Right ventricle myocardium superior (tissue), 1 donor: Measurements from ENCODE around the gene ROR1. TPM values are rescaled to one million over a fixed set of nuclear protein-coding genes. Genes with fewer than 3 reads are reported as not detected.

Experiments used
- ATAC-seq: fragments of 200-7000 bp; cut with Tn5 transposase; one replicate; pipeline ENCODE4 v1.9.1; 2020; ENCODE audit warnings: mild to moderate bottlenecking; ENCODE audit not compliant: poor library complexity
- DNase-seq: peaks from one replicate; pipeline ENCODE4 v3.0.0-alpha.2; 2020
- intact Hi-C: fragments of 100-400 bp; cut with DNase I; formaldehyde crosslinking; loops from one replicate; pipeline ENCODE4 v1.11.2; 2022
- total RNA-seq: library from RNA; stranded (reverse); fragmentation: NEBNext Ultra II Directional; extraction: Animal tissue kit (Norgen Biotek cat#: 25700); gene quantifications from one replicate; pipeline ENCODE4 v1.2.1, GENCODE V29; 2021
- donor health status: DM: no; HTN: yes; CAD: no; lungs with severe emphysema.

Gene ROR1
- total RNA-seq, 1 donor from 2014 or later, result 8.6 TPM

GRCh38 chr1:63753591-63753990, 20.2 kb upstream of the ROR1 start:
- no peak for DNase-seq
- no peak for ATAC-seq
- intact Hi-C loops, result no loop called here

- ATAC-seq (no peak), DNase-seq (no peak)
- intact Hi-C loops, result no loop called here
These were observed 17.0 kb upstream of the ROR1 start for GRCh38 chr1:63756839-63757238.

DNA sequence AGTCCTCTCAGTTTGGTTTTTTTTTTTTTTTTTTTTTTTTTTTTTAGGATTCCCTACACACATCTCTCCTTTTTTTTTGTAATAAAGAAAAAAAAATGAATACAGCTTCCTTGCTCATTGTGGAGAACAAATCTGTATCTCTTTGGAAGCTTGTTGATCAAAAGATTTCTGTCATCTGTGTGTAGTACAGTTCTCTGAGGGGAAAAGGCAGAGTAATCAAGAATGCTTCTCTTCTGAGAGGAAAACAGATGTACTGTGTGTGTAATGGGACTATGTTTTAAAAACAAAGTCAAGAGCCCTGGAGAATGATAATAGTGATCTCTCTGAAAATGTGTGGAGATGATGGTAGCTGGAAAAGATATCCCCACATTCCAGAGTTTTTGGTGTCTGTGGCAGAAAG, 16.5 kb upstream of the ROR1 start:
- intact Hi-C loops, result no loop called here
- DNase-seq (no peak), ATAC-seq (no peak)

- intact Hi-C loops, result no loop called here
- DNase-seq, result no peak
- no peak for ATAC-seq
These were observed 15.0 kb upstream of the ROR1 start for GRCh38 chr1:63758791-63759190.

GRCh38 chr1:63759778-63760177, 14.0 kb upstream of the ROR1 start:
- no peak for DNase-seq
- no peak for ATAC-seq
- intact Hi-C loops, result no loop called here

GRCh38 chr1:63770381-63770780, 3.4 kb upstream of the ROR1 start:
- intact Hi-C loops, result loop anchor here (5.0 kb wide), 1 partner anchor 78 kb away; no protein-coding TSS in a partner anchor
- ATAC-seq, result no peak
- DNase-seq, result no peak

- DNase-seq (no peak), ATAC-seq (no peak)
- intact Hi-C loops, result loop anchor here (5.0 kb wide), 1 partner anchor 80 kb away; no protein-coding TSS in a partner anchor
These were observed 1.6 kb upstream of the ROR1 start for GRCh38 chr1:63772201-63772600.

- ATAC-seq, result no peak
- intact Hi-C loops, result loop anchor here (5.0 kb wide), 1 partner anchor 81 kb away; no protein-coding TSS in a partner anchor
- no peak for DNase-seq
These were observed 941 bp upstream of the ROR1 start for GRCh38 chr1:63772876-63773275.

- DNase-seq, result no peak
- ATAC-seq, result no peak
- intact Hi-C loops, result loop anchor here (5.0 kb wide), 1 partner anchor 81 kb away; no protein-coding TSS in a partner anchor
These were observed 362 bp upstream of the ROR1 start for GRCh38 chr1:63773496-63773814.

DNA sequence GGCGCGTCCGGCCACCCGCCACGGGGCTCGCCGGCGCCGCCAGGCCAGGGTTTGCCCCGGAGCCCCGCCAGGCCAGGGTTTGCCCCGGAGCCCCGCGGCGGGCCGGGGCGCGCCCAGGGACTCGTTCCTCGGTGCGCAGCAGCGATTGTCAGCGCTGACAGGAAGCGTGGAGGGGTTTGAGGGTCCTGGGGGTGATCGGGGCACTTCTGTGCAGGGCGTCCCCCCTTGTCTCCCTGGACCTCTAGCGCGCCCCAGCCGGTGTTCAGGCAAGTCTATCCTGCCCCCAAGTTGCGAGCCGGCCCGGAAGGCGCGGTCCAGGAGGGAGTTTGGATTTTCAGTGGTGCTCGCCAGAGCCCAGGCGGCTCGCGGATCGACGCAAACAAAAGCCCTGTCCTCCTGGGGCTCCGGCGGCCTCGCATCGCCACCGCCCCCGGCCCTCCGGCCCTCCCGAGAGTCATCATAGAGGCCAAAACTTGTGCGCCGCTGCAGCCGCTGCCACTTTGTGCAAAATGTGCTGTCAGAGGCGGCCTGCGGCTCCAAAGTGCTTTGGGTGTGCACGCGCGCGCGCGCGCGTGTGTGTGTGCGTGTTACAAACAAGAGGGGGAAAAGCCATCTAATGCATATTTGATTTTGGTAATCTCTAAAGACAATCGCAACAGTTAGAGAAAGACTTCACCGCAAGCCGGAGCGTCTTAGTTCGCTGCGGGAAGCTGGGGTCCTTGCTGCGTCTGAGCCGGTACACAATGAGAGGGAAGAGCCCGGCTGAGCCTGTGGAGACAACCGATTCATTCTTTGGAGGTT, 1.0 kb downstream of the ROR1 start:
- intact Hi-C loops, result loop anchor here (5.0 kb wide), 1 partner anchor 83 kb away; no protein-coding TSS in a partner anchor
- ATAC-seq (peak; percentile 38), DNase-seq (peak; percentile 61)

GRCh38 chr1:63775418-63776127, 1.8 kb downstream of the ROR1 start:
- intact Hi-C loops, result no loop called here
- DNase-seq (no peak), ATAC-seq (no peak)

- ATAC-seq (no peak), DNase-seq (no peak)
- intact Hi-C loops, result no loop called here
These were observed 3.5 kb downstream of the ROR1 start for GRCh38 chr1:63777286-63777685.

DNA sequence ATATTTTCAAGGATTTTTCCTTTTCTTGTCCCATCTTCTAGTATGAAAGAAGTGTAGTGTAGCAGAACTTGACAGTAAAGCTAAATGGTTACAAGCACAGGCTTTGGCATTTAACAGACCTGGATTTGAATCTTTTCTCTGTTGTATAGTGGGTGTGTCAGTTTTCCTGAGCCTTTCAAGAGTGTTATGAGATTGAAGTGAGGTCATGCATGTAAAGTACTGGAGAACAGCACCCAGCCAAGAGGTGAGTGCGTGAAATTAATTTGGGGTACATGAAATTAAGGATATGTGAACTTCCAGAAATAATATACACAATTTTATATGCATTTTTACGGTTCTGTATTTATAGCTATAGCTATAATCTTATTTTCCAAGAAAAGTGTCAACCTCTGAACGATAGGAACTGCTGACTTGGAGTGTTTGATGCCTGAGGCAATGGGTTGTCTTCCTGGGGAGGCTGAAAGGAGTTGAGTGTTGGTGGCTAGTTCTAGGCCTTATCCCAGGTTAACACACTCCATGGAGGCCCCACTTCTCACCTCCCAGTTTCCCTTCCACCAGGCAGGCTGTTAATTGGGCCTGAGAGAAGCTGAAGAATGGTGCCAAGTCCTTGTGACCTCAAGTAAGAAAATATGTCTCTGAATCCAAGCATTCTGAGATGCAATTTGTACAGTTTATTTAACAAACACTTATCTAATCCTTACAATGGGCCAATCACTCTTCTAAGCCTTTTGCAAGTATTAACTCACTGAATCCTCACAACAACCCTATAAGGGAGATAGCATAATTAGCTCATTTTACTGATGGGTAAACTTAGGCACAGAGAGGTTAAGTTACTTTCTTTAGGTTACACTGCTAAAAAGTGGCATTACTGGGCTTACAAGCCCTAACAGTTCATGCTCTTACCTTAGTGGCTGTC, 4.4 kb downstream of the ROR1 start:
- DNase-seq (no peak), ATAC-seq (no peak)
- intact Hi-C loops, result no loop called here

GRCh38 chr1:63779338-63780211, 5.8 kb downstream of the ROR1 start:
- DNase-seq (no peak), ATAC-seq (peak; percentile 25)
- intact Hi-C loops, result loop anchor here (10.0 kb wide), 1 partner anchor 135 kb away; no protein-coding TSS in a partner anchor

DNA sequence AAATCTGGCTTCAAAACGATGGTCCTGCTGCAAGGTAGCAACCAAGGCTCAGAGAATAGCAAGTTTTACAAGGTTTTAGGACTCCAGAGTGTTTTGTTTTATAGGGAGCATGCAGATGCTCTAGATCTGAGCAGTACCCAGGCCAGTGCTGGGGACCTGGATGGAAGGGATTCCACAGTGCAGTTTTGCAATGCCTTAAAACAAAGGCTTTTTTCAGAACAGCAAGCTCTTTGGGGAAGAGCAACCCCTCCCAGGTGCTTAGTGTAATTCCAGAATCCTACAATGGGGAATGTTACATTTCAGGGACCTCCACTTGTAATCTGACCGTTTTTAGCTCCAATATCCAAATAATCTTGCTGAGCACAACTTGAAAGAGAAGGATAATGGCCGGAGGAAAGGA, 6.7 kb downstream of the ROR1 start:
- intact Hi-C loops, result loop anchor here (10.0 kb wide), 1 partner anchor 134 kb away; no protein-coding TSS in a partner anchor
- no peak for ATAC-seq

DNA sequence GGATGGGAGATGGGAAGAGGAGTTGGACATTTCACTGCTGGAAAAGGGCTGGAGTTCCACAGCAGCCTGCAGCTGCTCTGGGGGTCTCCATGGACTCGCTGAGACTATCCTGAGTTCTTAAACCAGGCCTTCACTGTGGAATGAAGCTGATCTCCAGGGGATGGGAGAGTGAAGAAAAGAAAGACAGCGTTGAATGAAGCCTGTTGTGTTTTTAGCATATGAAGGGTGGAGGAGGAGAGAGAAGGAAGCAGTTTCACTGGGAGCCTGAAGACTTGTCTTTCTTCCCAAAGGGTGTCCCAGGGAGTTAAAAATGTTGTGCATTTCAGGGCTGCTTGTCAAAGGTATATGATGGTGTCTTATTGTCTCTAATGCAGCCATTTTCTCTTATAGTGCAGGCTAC, 9.2 kb downstream of the ROR1 start:
- intact Hi-C loops, result loop anchor here (10.0 kb wide), 1 partner anchor 132 kb away; no protein-coding TSS in a partner anchor
- DNase-seq, result no peak
- ATAC-seq, result no peak

More for the DNA sequence above, 6.7 kb downstream of the ROR1 start:
- no peak for DNase-seq

DNA sequence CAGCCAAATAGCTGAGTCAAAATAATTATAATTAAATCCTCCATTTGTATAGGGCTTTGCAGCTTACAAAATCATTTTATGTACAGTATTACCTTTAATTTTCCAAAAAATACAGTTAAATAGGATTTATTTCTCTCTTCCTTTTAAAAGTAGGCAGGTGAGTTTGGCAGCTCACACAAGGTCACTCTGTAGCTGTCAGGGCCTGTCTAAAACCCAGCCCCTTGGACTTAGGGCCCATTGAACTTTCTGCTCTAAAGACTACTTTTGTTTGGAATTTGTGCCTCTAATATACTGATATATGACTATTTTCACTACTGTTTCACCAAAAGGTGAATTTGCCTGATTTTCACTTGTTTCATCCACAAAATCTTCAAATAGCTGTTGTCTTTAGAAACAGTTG, 10.3 kb downstream of the ROR1 start:
- ATAC-seq (no peak), DNase-seq (no peak)
- intact Hi-C loops, result loop anchor here (10.0 kb wide), 1 partner anchor 131 kb away; no protein-coding TSS in a partner anchor
